HG02763 (cell line): ENCODE results near the gene CDYL2.

ENCODE experiments used
- ATAC-seq: cut with Tn5 transposase; IDR thresholded peaks from one replicate; pipeline ENCODE4 v1.9.1; 2021; ENCODE audit warnings: mild to moderate bottlenecking, moderate library complexity; ENCODE audit not compliant: unreplicated experiment

CDYL2 gene

GRCh38 chr16:80606221-80606766 lies 198.1 kb downstream of the CDYL2 start:
- ATAC-seq = no peak

GRCh38 chr16:80604600-80605355 lies 199.6 kb downstream of the CDYL2 start:
- ATAC-seq = no peak

- ATAC-seq = no peak
These were observed 201.5 kb downstream of the CDYL2 start for GRCh38 chr16:80602894-80603293.

GRCh38 chr16:80601182-80601581 lies 203.2 kb downstream of the CDYL2 start:
- ATAC-seq = no peak

- ATAC-seq = no peak
These were observed 204.9 kb downstream of the CDYL2 start for GRCh38 chr16:80599466-80599865.

- no peak for ATAC-seq
These were observed 207.7 kb downstream of the CDYL2 start for GRCh38 chr16:80596507-80597207.

- no peak for ATAC-seq
These were observed 209.6 kb downstream of the CDYL2 start for GRCh38 chr16:80594756-80595155.

- ATAC-seq = no peak
These were observed 212.1 kb downstream of the CDYL2 start for GRCh38 chr16:80592273-80592672.

GRCh38 chr16:80591071-80591915 lies 213.1 kb downstream of the CDYL2 start:
- ATAC-seq = no peak

- ATAC-seq = no peak
These were observed 217.3 kb downstream of the CDYL2 start for GRCh38 chr16:80587071-80587470.

- no peak for ATAC-seq
These were observed 217.9 kb downstream of the CDYL2 start for GRCh38 chr16:80586476-80586875.

GRCh38 chr16:80585764-80586163 lies 218.6 kb downstream of the CDYL2 start:
- ATAC-seq = no peak

- no peak for ATAC-seq
These were observed 220.9 kb downstream of the CDYL2 start for GRCh38 chr16:80583466-80583865.

GRCh38 chr16:80580109-80580832 lies 224.1 kb downstream of the CDYL2 start:
- peak; percentile 80 for ATAC-seq

GRCh38 chr16:80577485-80578280 lies 226.7 kb downstream of the CDYL2 start:
- no peak for ATAC-seq

GRCh38 chr16:80576343-80576912 lies 228.0 kb downstream of the CDYL2 start:
- ATAC-seq = no peak

- ATAC-seq = no peak
These were observed 230.7 kb downstream of the CDYL2 start for GRCh38 chr16:80573700-80574120.

- ATAC-seq = no peak
These were observed 234.3 kb downstream of the CDYL2 start for GRCh38 chr16:80570106-80570478.

- no peak for ATAC-seq
These were observed 234.8 kb downstream of the CDYL2 start for GRCh38 chr16:80569440-80570105.
